ENCODE results near the gene MAN1C1. TPM values are rescaled to one million over a fixed set of nuclear protein-coding genes. Genes with fewer than 3 reads are reported as not detected.

Gene MAN1C1
- total and polyA plus RNA-seq, 2 donors (not counting 3 experiments of a cell fraction or from before 2014, with no cell fraction given): 1.5 to 4.0 TPM

DNA sequence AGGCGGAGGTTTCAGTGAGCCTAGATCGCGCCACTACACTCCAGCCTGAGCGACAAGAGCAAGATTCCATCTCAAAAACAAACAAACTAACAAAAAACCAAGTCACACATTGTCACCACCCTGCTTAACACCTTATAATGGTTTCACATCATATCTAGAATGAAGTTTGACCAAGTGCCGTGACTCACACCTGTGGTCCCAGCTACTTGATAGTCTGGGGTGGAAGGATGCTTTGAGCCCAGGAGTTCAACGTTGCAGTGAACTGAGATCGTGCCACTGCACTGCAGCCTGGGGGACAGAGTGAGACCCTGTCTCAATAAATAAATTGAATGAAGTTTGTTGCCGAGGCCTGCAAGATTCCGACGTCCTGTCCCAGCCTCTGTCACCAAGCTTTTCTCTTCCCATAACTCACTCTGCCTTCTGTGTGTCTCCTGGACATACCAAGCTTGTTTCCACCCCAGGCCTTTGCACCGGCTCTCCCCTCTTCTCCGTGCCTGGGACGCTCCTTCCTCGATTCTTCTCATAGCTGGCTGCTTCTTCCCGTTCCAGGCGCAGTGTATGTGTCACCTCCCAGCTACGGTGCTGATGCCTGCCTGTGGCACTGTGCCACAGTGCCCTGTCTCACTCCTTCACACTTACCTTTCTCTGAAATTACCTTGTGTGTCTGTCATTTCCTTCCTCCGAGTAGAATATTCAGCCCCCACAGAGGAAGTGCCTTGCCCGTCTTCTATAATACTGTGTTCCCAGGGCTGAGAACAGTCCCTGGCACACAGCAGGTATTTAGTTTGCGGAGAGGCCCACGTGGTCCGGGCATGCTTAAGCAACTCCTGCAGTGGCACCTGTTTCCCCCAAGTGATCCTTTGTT is 179.6 kb downstream of the MAN1C1 start:
- FAIRE-seq (no peak), DNase-seq (ENCODE audit: low read depth, low spot score) (no peak)
- ChIA-PET CTCF (interaction anchor here (0.9 to 7.4 kb wide), 4 partner anchors 187 to 294 kb away, joined by 3 to 80 read pairs (median 3); no protein-coding TSS in a partner anchor), POLR2A (no interaction called here)
- Histone ChIP-seq H2AFZ (ENCODE audit: low read depth, low read length) (no peak overlapping the region), H3K9me3 (replicated peaks; ENCODE audit: control insufficient read depth, insufficient read depth, low read length) (no peaks in the 10 kb centered on the region), H3K9me1 (replicated peaks; ENCODE audit: control insufficient read depth, extremely low read depth, insufficient read depth, low read length) (no peaks in the 10 kb centered on the region), H3K27me3 (ENCODE audit: control insufficient read depth in 2 of 2, insufficient read depth in 2 of 2, low read length in 2 of 2) (peaks cover 0 to 1% of the 10 kb centered on the region in 2 experiments), H3K36me3 (ENCODE audit: control insufficient read depth in 2 of 2, extremely low read depth in 1 of 2, insufficient read depth in 2 of 2, low read length in 2 of 2) (no peaks in the 10 kb centered on the region), H3K27ac (ENCODE audit: insufficient read depth, low read depth, low read length) (no peak overlapping the region), H3K9ac (replicated peaks; ENCODE audit: extremely low read depth, insufficient read depth, low read length) (no peak overlapping the region), H3K4me1 (ENCODE audit: control insufficient read depth, extremely low read depth, insufficient read depth, low read length) (peaks cover 9% of the 10 kb centered on the region), H4K20me1 (replicated peaks; ENCODE audit: control insufficient read depth, extremely low read depth, insufficient read depth, low read length) (no peaks in the 10 kb centered on the region), H3K4me3 (replicated peaks in 1 of 3; ENCODE audit: insufficient read depth in 1 of 3, low read depth in 1 of 3, low read length in 3 of 3) (no peak overlapping the region), H3K4me2 (ENCODE audit: insufficient read depth, low read length) (no peak overlapping the region), H3K79me2 (ENCODE audit: control insufficient read depth, insufficient read depth, low read length) (peaks cover 8% of the 10 kb centered on the region)
- BruUV-seq (replicated peaks): no TSS peak
- dilution Hi-C loops (cut with MboI; ENCODE audit: extremely low pct_ligation_motif_present, low sequenced_read_pairs): no loop called here
- no peak for TF ChIP-seq POLR2AphosphoS5 (IDR thresholded peaks at IDR 0.05; ENCODE audit: insufficient read depth, low read depth, low read length)
- TF ChIP-seq, protein P1, sequence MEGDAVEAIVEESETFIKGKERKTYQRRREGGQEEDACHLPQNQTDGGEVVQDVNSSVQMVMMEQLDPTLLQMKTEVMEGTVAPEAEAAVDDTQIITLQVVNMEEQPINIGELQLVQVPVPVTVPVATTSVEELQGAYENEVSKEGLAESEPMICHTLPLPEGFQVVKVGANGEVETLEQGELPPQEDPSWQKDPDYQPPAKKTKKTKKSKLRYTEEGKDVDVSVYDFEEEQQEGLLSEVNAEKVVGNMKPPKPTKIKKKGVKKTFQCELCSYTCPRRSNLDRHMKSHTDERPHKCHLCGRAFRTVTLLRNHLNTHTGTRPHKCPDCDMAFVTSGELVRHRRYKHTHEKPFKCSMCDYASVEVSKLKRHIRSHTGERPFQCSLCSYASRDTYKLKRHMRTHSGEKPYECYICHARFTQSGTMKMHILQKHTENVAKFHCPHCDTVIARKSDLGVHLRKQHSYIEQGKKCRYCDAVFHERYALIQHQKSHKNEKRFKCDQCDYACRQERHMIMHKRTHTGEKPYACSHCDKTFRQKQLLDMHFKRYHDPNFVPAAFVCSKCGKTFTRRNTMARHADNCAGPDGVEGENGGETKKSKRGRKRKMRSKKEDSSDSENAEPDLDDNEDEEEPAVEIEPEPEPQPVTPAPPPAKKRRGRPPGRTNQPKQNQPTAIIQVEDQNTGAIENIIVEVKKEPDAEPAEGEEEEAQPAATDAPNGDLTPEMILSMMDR (IDR thresholded peaks at IDR 0.05; ENCODE audit: extremely low read depth in 1 of 2, insufficient read depth in 1 of 2, low read depth in 1 of 2, low read length in 2 of 2): no peak
- no peak for TF ChIP-seq GATA2 (IDR thresholded peaks at IDR 0.05; ENCODE audit: insufficient read depth, insufficient read length, low read depth, low read length)
- no peak for TF ChIP-seq MYC (IDR thresholded peaks at IDR 0.05; ENCODE audit: low read depth, low read length)
- intact Hi-C loops (cut with micrococcal nuclease): loop anchor here (1.0 to 5.0 kb wide), 2 partner anchors 188 to 254 kb away; partner anchors contain the start of gene LDLRAP1

Data from endothelial cell of umbilical vein (primary cell).